PFSK-1 (cell line): ENCODE results near the gene MED27.

Experiments
- FOXP2 ChIP-seq: optimal IDR thresholded peaks from 2 replicates; pipeline ENCODE3; 2011; ENCODE audit warnings: borderline replicate concordance, control low read depth, inconsistent platforms; ENCODE audit not compliant: insufficient read depth; ENCODE audit errors: extremely low read length, extremely low read depth
- POLR2AphosphoS5 ChIP-seq: IDR thresholded peaks from 2 replicates; pipeline ENCODE4 v1.6.1; 2012; ENCODE audit warnings: low read depth, mild to moderate bottlenecking, control low read depth, low read length, moderate library complexity
- SIN3A ChIP-seq: IDR thresholded peaks from 2 replicates; pipeline ENCODE4 v1.6.1; 2012; ENCODE audit warnings: mild to moderate bottlenecking, low read length, moderate library complexity, borderline replicate concordance; ENCODE audit not compliant: insufficient read depth
- TAF1 ChIP-seq: IDR thresholded peaks from 2 replicates; pipeline ENCODE4 v1.6.1; 2012; ENCODE audit warnings: low read length, control low read depth, borderline replicate concordance; ENCODE audit not compliant: insufficient read depth
- TF ChIP-seq, protein P1 (sequence below), 2 experiments: IDR thresholded peaks; 2 replicates each; pipeline versions ENCODE4 v1.6.1 to v1.8.0; 2011 to 2012; ENCODE audit warnings: low read depth in 2 of 2, low read length in 2 of 2, control low read depth in 1 of 2, inconsistent platforms in 1 of 2, mild to moderate bottlenecking in 1 of 2, moderate library complexity in 1 of 2; ENCODE audit not compliant: insufficient read depth in 1 of 2

The MED27 gene

GRCh38 chr9:132037458-132037857, 42.2 kb downstream of the MED27 start:
- TF ChIP-seq POLR2AphosphoS5 (no peak), SIN3A (no peak), TAF1 (no peak), FOXP2 (no peak)
- TF ChIP-seq, protein P1, sequence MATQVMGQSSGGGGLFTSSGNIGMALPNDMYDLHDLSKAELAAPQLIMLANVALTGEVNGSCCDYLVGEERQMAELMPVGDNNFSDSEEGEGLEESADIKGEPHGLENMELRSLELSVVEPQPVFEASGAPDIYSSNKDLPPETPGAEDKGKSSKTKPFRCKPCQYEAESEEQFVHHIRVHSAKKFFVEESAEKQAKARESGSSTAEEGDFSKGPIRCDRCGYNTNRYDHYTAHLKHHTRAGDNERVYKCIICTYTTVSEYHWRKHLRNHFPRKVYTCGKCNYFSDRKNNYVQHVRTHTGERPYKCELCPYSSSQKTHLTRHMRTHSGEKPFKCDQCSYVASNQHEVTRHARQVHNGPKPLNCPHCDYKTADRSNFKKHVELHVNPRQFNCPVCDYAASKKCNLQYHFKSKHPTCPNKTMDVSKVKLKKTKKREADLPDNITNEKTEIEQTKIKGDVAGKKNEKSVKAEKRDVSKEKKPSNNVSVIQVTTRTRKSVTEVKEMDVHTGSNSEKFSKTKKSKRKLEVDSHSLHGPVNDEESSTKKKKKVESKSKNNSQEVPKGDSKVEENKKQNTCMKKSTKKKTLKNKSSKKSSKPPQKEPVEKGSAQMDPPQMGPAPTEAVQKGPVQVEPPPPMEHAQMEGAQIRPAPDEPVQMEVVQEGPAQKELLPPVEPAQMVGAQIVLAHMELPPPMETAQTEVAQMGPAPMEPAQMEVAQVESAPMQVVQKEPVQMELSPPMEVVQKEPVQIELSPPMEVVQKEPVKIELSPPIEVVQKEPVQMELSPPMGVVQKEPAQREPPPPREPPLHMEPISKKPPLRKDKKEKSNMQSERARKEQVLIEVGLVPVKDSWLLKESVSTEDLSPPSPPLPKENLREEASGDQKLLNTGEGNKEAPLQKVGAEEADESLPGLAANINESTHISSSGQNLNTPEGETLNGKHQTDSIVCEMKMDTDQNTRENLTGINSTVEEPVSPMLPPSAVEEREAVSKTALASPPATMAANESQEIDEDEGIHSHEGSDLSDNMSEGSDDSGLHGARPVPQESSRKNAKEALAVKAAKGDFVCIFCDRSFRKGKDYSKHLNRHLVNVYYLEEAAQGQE (IDR thresholded peaks at IDR 0.05; ENCODE audit: insufficient read depth in 1 of 2, low read depth in 2 of 2, low read length in 2 of 2): no peak

DNA sequence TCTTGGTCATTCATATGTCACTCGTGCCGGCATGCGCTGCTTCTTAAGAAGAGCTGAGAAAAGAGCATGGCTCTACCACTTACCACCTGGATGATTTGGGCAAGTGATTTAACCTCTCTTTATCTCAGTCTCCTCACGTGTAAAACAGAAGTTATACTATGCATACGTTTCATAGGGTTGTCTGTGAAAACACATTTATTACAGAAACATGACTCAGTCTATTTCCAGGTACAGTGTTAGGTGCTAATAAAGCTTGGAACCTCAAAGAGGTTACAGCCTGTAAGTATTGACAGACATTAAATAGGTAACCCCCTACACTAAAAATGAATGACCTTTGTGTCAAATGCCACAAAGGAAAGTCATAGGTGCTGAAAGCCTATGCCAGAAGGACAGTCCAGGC, 43.1 kb downstream of the MED27 start:
- no peak for TF ChIP-seq TAF1
- TF ChIP-seq, protein P1 (IDR thresholded peaks at IDR 0.05; ENCODE audit: insufficient read depth in 1 of 2, low read depth in 2 of 2, low read length in 2 of 2): no peak
- no peak for TF ChIP-seq FOXP2

DNA sequence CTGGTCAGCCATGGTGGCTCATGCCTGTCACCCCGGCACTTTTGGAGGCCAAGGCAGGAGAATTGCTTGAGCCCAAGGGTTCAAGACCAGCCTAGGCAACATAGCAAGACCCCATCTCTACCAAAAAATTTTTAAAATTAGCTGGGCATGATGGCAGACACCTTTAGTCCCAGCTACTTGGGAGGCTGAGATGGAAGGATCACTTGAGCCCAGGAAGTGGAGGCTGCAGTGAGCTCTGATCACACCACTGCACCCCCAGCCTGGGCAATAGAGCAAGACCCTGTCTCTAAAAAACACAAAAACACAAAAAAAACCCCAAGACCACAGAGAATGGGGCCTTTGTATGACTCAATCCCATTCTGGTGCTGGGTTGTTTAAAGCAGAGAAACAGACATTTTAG, 44.0 kb downstream of the MED27 start:
- TF ChIP-seq, protein P1 (IDR thresholded peaks at IDR 0.05; ENCODE audit: insufficient read depth in 1 of 2, low read depth in 2 of 2, low read length in 2 of 2): no peak
- no peak for TF ChIP-seq FOXP2

DNA sequence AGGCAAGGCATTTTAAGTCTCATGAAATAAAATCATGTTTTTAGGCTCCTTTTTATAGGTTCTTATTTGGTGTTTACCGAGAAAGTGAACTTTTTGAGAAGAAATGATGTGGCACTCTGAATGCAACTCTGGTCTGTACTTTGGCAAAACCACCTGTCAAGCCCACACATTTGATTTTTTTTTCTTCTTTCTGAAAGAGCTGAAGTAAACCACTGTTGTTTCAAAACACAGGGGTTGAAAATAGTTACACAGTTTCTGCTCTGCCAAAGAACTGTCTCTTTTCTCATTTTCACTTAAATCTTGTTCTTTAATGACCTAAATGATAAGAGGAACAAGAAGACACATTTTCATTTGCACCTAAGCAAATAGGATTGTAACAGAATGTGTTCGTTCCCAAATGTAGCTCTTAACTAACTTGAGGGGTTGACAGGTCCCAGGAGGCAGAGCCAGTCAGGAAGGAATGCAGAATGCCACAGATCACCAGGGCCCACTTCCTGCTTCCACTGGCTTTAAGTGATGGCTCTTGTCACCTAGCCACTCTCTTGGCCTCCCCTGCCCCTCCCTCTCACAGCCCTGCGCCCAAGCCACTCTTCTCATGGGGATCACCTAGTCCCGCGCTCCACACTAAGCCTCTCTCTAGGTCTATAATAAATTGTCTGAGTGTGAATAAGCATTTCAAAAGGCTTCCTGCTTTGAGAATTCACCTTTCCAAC, 47.3 kb downstream of the MED27 start:
- TF ChIP-seq SIN3A (no peak), FOXP2 (no peak), POLR2AphosphoS5 (no peak), TAF1 (no peak)
- TF ChIP-seq, protein P1 (IDR thresholded peaks at IDR 0.05; ENCODE audit: insufficient read depth in 1 of 2, low read depth in 2 of 2, low read length in 2 of 2): no peak
